Measurements from ENCODE around the gene MED14. TPM values are rescaled to one million over a fixed set of nuclear protein-coding genes. Genes with fewer than 3 reads are reported as not detected.

Gene MED14
- total RNA-seq, 4 donors from 2014 or later: 19.4 to 33.1 (median 24.3) TPM

- Histone ChIP-seq H3K27me3 (no peaks in the 10 kb centered on the region), H3K9me3 (no peaks in the 10 kb centered on the region), H3K4me3 (no peak overlapping the region), H3K27ac (no peak overlapping the region), H3K36me3 (no peaks in the 10 kb centered on the region), H3K4me1 (no peaks in the 10 kb centered on the region)
- no peak for ATAC-seq
- WGBS, 2 donors (ENCODE audit: low coverage in 1 of 2): 49 to 80% methylated on average over 1 to 2 of the region's 4 CpGs
- no peak for TF ChIP-seq POLR2A (IDR thresholded peaks at IDR 0.05)
- no peak for TF ChIP-seq CTCF (IDR thresholded peaks at IDR 0.05)
- no peak for TF ChIP-seq POLR2AphosphoS5 (IDR thresholded peaks at IDR 0.05)
- TF ChIP-seq EP300 (IDR thresholded peaks at IDR 0.05): no peak
Observed at GRCh38 chrX:40778861-40779575, 43.7 kb upstream of the MED14 start.

DNA sequence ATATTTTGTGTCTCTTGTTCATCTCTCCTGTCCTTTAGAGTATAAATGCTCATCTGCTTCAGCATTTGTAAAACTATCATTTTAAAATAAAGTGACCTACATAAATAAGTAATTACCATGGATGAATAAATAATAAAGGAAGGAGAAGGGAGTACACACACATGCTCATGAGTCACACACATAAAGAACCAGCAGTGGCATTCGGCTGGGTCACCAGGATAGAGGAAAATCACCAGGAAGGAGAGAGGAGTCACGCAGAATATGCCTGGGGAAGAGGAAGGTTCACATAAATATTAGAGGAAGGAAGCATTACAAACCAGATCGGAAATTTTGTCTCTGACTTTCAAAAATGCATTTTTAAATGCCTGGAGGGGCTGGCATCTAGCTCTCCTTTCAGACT, 38.5 kb upstream of the MED14 start:
- Histone ChIP-seq H3K4me1 (no peaks in the 10 kb centered on the region), H3K4me3 (no peak overlapping the region), H3K9me3 (no peaks in the 10 kb centered on the region), H3K27ac (no peak overlapping the region), H3K27me3 (no peaks in the 10 kb centered on the region), H3K36me3 (no peaks in the 10 kb centered on the region)
- 12 to 46% methylated on average over 2 to 3 of the region's 3 CpGs for WGBS, 2 donors (ENCODE audit: low coverage in 1 of 2)
- TF ChIP-seq CTCF (IDR thresholded peaks at IDR 0.05): no peak
- no peak for TF ChIP-seq POLR2A (IDR thresholded peaks at IDR 0.05)
- TF ChIP-seq POLR2AphosphoS5 (IDR thresholded peaks at IDR 0.05): no peak
- TF ChIP-seq EP300 (IDR thresholded peaks at IDR 0.05): no peak
- no peak for ATAC-seq

- Histone ChIP-seq H3K27me3 (no peaks in the 10 kb centered on the region), H3K4me1 (no peaks in the 10 kb centered on the region), H3K27ac (no peak overlapping the region), H3K9me3 (no peaks in the 10 kb centered on the region), H3K4me3 (no peak overlapping the region), H3K36me3 (no peaks in the 10 kb centered on the region)
- TF ChIP-seq POLR2A (IDR thresholded peaks at IDR 0.05) (no peak), EP300 (IDR thresholded peaks at IDR 0.05) (no peak), CTCF (IDR thresholded peaks at IDR 0.05) (no peak), POLR2AphosphoS5 (IDR thresholded peaks at IDR 0.05) (no peak)
- no peak for ATAC-seq
- 63 to 74% methylated on average over 3 to 7 of the region's 7 CpGs for WGBS, 2 donors (ENCODE audit: low coverage in 1 of 2)
Observed at GRCh38 chrX:40773188-40773587, 37.8 kb upstream of the MED14 start.

GRCh38 chrX:40772290-40772689, 36.9 kb upstream of the MED14 start:
- Histone ChIP-seq H3K36me3 (no peaks in the 10 kb centered on the region), H3K9me3 (no peaks in the 10 kb centered on the region), H3K4me1 (no peaks in the 10 kb centered on the region), H3K27ac (no peak overlapping the region), H3K27me3 (no peaks in the 10 kb centered on the region), H3K4me3 (no peak overlapping the region)
- no peak for ATAC-seq
- WGBS, 2 donors (ENCODE audit: low coverage in 1 of 2): 25 to 53% methylated on average over 1 to 2 of the region's 2 CpGs
- TF ChIP-seq POLR2AphosphoS5 (IDR thresholded peaks at IDR 0.05): no peak
- no peak for TF ChIP-seq CTCF (IDR thresholded peaks at IDR 0.05)
- no peak for TF ChIP-seq EP300 (IDR thresholded peaks at IDR 0.05)
- no peak for TF ChIP-seq POLR2A (IDR thresholded peaks at IDR 0.05)

- no peaks in the 10 kb centered on the region for H3K27me3 ChIP-seq
- 38 to 57% methylated on average over 1 of the region's 1 CpG for WGBS, 2 donors (ENCODE audit: low coverage in 1 of 2)
- no peak overlapping the region for H3K27ac ChIP-seq
- H3K36me3 ChIP-seq: no peaks in the 10 kb centered on the region
- TF ChIP-seq EP300 (IDR thresholded peaks at IDR 0.05) (no peak), CTCF (IDR thresholded peaks at IDR 0.05) (no peak), POLR2AphosphoS5 (IDR thresholded peaks at IDR 0.05) (no peak), POLR2A (IDR thresholded peaks at IDR 0.05) (no peak)
- H3K4me3 ChIP-seq: no peak overlapping the region
- peaks cover 0 to 4% (median 0%) of the 10 kb centered on the region in 3 donors for H3K4me1 ChIP-seq
- no peaks in the 10 kb centered on the region for H3K9me3 ChIP-seq
- ATAC-seq: no peak
Observed at GRCh38 chrX:40761762-40762161, 26.4 kb upstream of the MED14 start.

All from gastroesophageal sphincter (tissue), 4 donors.